Trophoblast cell (in vitro differentiated cells and primary cell): Measurements from ENCODE around the gene COA7. TPM values are rescaled to one million over a fixed set of nuclear protein-coding genes. Genes with fewer than 3 reads are reported as not detected.

Experiments
- DNase-seq, 2 donors: peaks; one replicate each; pipeline ENCODE4 v3.0.0-alpha.2; 2016
- H2AFZ ChIP-seq: 2 replicates; pipeline ENCODE4 v1.6.1; 2013; ENCODE audit warnings: low read length, moderate library complexity, mild to moderate bottlenecking; ENCODE audit not compliant: insufficient read depth, poor library complexity
- H2AK5ac ChIP-seq: 2 replicates; pipeline ENCODE4 v1.6.1; 2013; ENCODE audit warnings: mild to moderate bottlenecking, low read length
- H2BK120ac ChIP-seq: 2 replicates; pipeline ENCODE4 v1.6.1; 2013; ENCODE audit warnings: low read length, mild to moderate bottlenecking, moderate library complexity; ENCODE audit not compliant: insufficient read depth, poor library complexity
- H2BK12ac ChIP-seq: 2 replicates; pipeline ENCODE4 v1.6.1; 2013; ENCODE audit warnings: mild to moderate bottlenecking, low read length, moderate library complexity
- H2BK5ac ChIP-seq: 2 replicates; pipeline ENCODE4 v1.6.1; 2013; ENCODE audit warnings: low read length, low read depth, moderate library complexity, mild to moderate bottlenecking; ENCODE audit not compliant: poor library complexity
- H3K14ac ChIP-seq: 2 replicates; pipeline ENCODE4 v1.6.1; 2013; ENCODE audit warnings: mild to moderate bottlenecking, low read length
- H3K18ac ChIP-seq: 2 replicates; pipeline ENCODE4 v1.6.1; 2013; ENCODE audit warnings: mild to moderate bottlenecking, low read length
- H3K23ac ChIP-seq: 2 replicates; pipeline ENCODE4 v1.6.1; 2013; ENCODE audit warnings: low read length
- H3K27ac ChIP-seq: 2 replicates; pipeline ENCODE4 v1.5.1; 2013; ENCODE audit warnings: low read depth, mild to moderate bottlenecking, inconsistent platforms, low read length, moderate library complexity
- H3K27me3 ChIP-seq: 2 replicates; pipeline ENCODE4 v1.6.1; 2013; ENCODE audit warnings: inconsistent platforms, mild to moderate bottlenecking, low read length, moderate library complexity; ENCODE audit not compliant: insufficient read depth
- H3K36me3 ChIP-seq, 2 experiments: 1 replicate in 1 of 2; 2 replicates in 1 of 2; pipeline ENCODE4 v1.6.1; 2013; ENCODE audit warnings: low read length in 2 of 2, mild to moderate bottlenecking in 2 of 2, moderate library complexity in 1 of 2; ENCODE audit not compliant: insufficient read depth in 2 of 2, control insufficient read depth in 1 of 2
- H3K4ac ChIP-seq: 2 replicates; pipeline ENCODE4 v1.6.1; 2013; ENCODE audit warnings: low read depth, mild to moderate bottlenecking, low read length, moderate library complexity
- H3K4me1 ChIP-seq, 2 experiments: 1 replicate in 1 of 2; 2 replicates in 1 of 2; pipeline ENCODE4 v1.6.1; 2013; ENCODE audit warnings: low read length in 2 of 2, mild to moderate bottlenecking in 2 of 2, moderate library complexity in 1 of 2; ENCODE audit not compliant: insufficient read depth in 2 of 2, control insufficient read depth in 1 of 2
- H3K4me2 ChIP-seq: 2 replicates; pipeline ENCODE4 v1.6.1; 2013; ENCODE audit warnings: inconsistent platforms, mild to moderate bottlenecking, low read length, moderate library complexity
- H3K4me3 ChIP-seq: 2 replicates; pipeline ENCODE4 v1.5.1; 2013; ENCODE audit warnings: mild to moderate bottlenecking, low read depth, low read length, inconsistent platforms
- H3K79me1 ChIP-seq: one replicate; pipeline ENCODE4 v1.6.1; 2013; ENCODE audit warnings: low read length
- H3K79me2 ChIP-seq: 2 replicates; pipeline ENCODE4 v1.6.1; 2013; ENCODE audit warnings: low read length, mild to moderate bottlenecking; ENCODE audit not compliant: control insufficient read depth, insufficient read depth, poor library complexity
- H3K9ac ChIP-seq: 2 replicates; pipeline ENCODE4 v1.6.1; 2013; ENCODE audit warnings: mild to moderate bottlenecking, low read length
- H3K9me3 ChIP-seq: 2 replicates; pipeline ENCODE4 v1.6.1; 2013; ENCODE audit warnings: low read depth, mild to moderate bottlenecking, control low read depth, inconsistent platforms, low read length; ENCODE audit not compliant: insufficient read depth
- H4K12ac ChIP-seq: 2 replicates; pipeline ENCODE4 v1.6.1; 2013; ENCODE audit warnings: low read depth, mild to moderate bottlenecking, low read length, moderate library complexity
- H4K8ac ChIP-seq: 2 replicates; pipeline ENCODE4 v1.6.1; 2013; ENCODE audit warnings: low read depth, mild to moderate bottlenecking, low read length, moderate library complexity
- H4K91ac ChIP-seq: one replicate; pipeline ENCODE4 v1.6.1; 2013; ENCODE audit warnings: low read depth, mild to moderate bottlenecking, low read length, moderate library complexity
- WGBS: extraction: QIAGEN DNeasy Blood & Tissue Kit; methylation state at CpG from one replicate; pipeline ENCODE4 v1.1.7; 2013; ENCODE audit warnings: missing lambda C conversion rate; ENCODE audit not compliant: insufficient read length, insufficient coverage; ENCODE audit errors: extremely low coverage; 5-methylcytosine and 5-hydroxymethylcytosine counted together
- polyA plus RNA-seq: library from polyadenylated mRNA; stranded (reverse); fragments of 200-250 nt; gene quantifications from 2 replicates; pipeline ENCODE4 v1.2.3, GENCODE V29; 2013

COA7 gene
- polyA plus RNA-seq, result 7.9 TPM in 2 replicates

DNA sequence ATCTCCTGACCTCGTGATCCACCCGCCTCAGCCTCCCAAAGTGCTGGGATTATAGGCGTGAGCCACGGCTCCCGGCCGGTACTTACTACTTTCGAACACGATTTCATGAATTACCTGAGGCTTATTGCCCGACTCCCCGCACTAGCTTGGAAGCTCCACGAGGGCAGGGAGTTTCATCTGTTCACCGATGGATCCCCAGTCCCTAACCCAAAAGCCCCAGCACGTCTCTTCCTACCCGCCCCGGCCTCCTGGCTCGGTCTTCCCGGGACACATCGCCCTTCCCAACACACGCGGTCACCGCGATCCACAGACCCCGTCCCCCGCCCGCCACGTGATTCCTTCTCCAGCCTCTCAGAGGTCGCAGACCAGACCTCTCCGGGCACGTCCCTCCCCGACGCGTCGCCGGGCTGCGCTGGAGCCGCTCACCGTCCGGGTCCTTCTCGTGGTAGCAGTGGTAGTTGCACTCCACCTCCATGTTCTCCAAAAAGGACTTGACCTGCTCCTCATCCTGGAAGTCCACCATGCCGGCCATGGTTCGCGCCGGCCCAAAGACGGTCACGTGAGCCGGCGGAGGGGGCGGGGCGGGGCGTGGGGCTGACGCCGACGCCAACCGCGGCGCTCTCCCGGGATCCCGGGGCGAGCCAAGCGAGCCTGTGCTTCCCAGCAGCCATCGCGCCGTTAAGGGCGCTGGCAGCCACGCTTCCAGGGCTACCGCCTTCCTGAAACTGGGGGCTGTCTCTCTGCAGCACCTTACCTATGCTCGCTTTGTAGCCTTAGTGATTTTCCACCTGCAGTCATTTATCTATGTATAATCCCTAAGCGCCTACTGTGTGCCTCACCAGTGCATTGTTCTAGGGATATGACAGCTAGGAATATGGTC lies at the start of gene COA7:
Gene COA7, minus strand, starts transcription at position 553 of the 880 bp plus-strand sequence. Its CDS starts 21 bp downstream, at position 532.
- H4K8ac ChIP-seq, result peak within 1 kb of the TSS; percentile 76
- H3K9me3 ChIP-seq, result peaks cover 2% of the 10 kb centered on the region
- no peaks in the 10 kb centered on the region for H3K27me3 ChIP-seq
- peak within 1 kb of the TSS; percentile 38 for H2BK5ac ChIP-seq
- H3K18ac ChIP-seq, result peak within 1 kb of the TSS; percentile 43
- peak within 1 kb of the TSS; percentile 34 for H3K14ac ChIP-seq
- peak within 1 kb of the TSS; percentile 87 for H4K91ac ChIP-seq
- H3K4me2 ChIP-seq, result peak within 1 kb of the TSS; percentile 79
- H2AK5ac ChIP-seq, result no peak within 1 kb of the TSS
- peaks cover 0 to 3% of the 10 kb centered on the region in 2 experiments for H3K4me1 ChIP-seq
- peak; percentile 75 to 80 for DNase-seq
- peak within 1 kb of the TSS; percentile 58 for H2AFZ ChIP-seq
- H2BK120ac ChIP-seq, result peak within 1 kb of the TSS; percentile 40
- H4K12ac ChIP-seq, result peak within 1 kb of the TSS; percentile 65
- peaks cover 6% of the 10 kb centered on the region for H3K79me2 ChIP-seq
- peak within 1 kb of the TSS; percentile 12 for H3K4ac ChIP-seq
- H3K9ac ChIP-seq, result peak within 1 kb of the TSS; percentile 82
- no peak within 1 kb of the TSS for H3K23ac ChIP-seq
- H2BK12ac ChIP-seq, result peak within 1 kb of the TSS; percentile 43
- peak within 1 kb of the TSS; percentile 44 for H3K27ac ChIP-seq
- H3K36me3 ChIP-seq, result no peaks in the 10 kb centered on the region
- H3K4me3 ChIP-seq, result peak within 1 kb of the TSS; percentile 86
- no CpG with 5 or more reads among the region's 68 CpGs for WGBS
- H3K79me1 ChIP-seq, result peaks cover 6% of the 10 kb centered on the region

DNA sequence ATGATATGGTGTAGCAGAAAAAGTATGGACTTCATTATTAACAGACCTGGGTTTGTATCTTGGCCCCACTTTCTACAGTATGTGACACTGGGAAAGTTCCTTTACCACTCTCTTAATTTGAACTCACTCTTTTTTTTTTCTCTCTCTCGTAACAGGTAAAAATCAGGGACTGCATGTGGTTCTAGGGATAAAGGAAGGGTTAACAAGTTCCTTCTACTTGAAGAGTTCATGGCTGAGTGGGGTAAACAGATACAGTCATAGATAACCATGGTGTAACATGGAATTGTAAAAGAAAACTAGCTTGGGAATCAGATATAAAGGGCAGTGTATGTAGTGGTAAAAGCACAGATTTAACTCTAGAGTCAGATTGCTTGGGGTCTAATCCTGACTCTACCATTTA lies 49.3 kb upstream of the COA7 start:
- no peak overlapping the region for H3K4me3 ChIP-seq
- no peak overlapping the region for H2BK5ac ChIP-seq
- no peak overlapping the region for H3K18ac ChIP-seq
- no peak overlapping the region for H2BK12ac ChIP-seq
- no peak overlapping the region for H2BK120ac ChIP-seq
- H3K36me3 ChIP-seq, result no peaks in the 10 kb centered on the region
- WGBS, result no CpG with 5 or more reads among the region's 1 CpG
- no peak for DNase-seq
- no peaks in the 10 kb centered on the region for H3K4me1 ChIP-seq
- no peak overlapping the region for H3K14ac ChIP-seq
- no peak overlapping the region for H3K4me2 ChIP-seq
- no peak overlapping the region for H3K9ac ChIP-seq
- H3K27ac ChIP-seq, result no peak overlapping the region
- H4K91ac ChIP-seq, result no peak overlapping the region
- no peaks in the 10 kb centered on the region for H3K79me2 ChIP-seq
- H3K23ac ChIP-seq, result no peak overlapping the region
- no peak overlapping the region for H3K4ac ChIP-seq
- no peak overlapping the region for H4K12ac ChIP-seq
- H2AFZ ChIP-seq, result no peak overlapping the region
- no peaks in the 10 kb centered on the region for H3K27me3 ChIP-seq
- H4K8ac ChIP-seq, result no peak overlapping the region
- no peaks in the 10 kb centered on the region for H3K79me1 ChIP-seq
- H3K9me3 ChIP-seq, result no peaks in the 10 kb centered on the region
- no peak overlapping the region for H2AK5ac ChIP-seq

DNA sequence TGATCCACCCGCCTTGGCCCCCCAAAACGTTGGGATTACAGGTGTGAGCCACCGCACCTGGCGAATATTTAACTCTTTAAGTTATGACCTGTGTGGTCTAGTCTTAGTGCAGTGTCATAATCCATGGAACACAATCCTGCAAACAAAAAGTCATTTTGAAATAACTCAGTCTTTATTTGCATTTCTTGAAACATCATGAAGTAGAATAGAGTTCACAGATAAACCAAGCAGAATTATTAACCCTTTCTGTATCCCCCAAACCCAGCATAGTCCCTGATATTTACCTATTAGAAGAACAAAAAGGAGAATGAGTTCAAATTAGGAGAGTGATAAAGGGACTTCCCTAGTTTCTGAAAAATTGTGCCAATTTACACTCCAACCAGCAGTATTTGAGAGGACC lies 48.0 kb upstream of the COA7 start:
- no peak overlapping the region for H2AFZ ChIP-seq
- no peak overlapping the region for H3K4me2 ChIP-seq
- no peak overlapping the region for H3K23ac ChIP-seq
- no peak overlapping the region for H4K91ac ChIP-seq
- H4K12ac ChIP-seq, result no peak overlapping the region
- no peak overlapping the region for H3K18ac ChIP-seq
- H3K36me3 ChIP-seq, result no peaks in the 10 kb centered on the region
- H3K79me2 ChIP-seq, result no peaks in the 10 kb centered on the region
- no peaks in the 10 kb centered on the region for H3K27me3 ChIP-seq
- H4K8ac ChIP-seq, result no peak overlapping the region
- no CpG with 5 or more reads among the region's 4 CpGs for WGBS
- H3K4ac ChIP-seq, result no peak overlapping the region
- H3K14ac ChIP-seq, result no peak overlapping the region
- H3K9me3 ChIP-seq, result no peaks in the 10 kb centered on the region
- DNase-seq, result no peak
- H2BK120ac ChIP-seq, result no peak overlapping the region
- H2AK5ac ChIP-seq, result no peak overlapping the region
- H2BK12ac ChIP-seq, result no peak overlapping the region
- H3K9ac ChIP-seq, result no peak overlapping the region
- no peak overlapping the region for H3K27ac ChIP-seq
- no peak overlapping the region for H2BK5ac ChIP-seq
- no peaks in the 10 kb centered on the region for H3K79me1 ChIP-seq
- no peak overlapping the region for H3K4me3 ChIP-seq
- no peaks in the 10 kb centered on the region for H3K4me1 ChIP-seq

DNA sequence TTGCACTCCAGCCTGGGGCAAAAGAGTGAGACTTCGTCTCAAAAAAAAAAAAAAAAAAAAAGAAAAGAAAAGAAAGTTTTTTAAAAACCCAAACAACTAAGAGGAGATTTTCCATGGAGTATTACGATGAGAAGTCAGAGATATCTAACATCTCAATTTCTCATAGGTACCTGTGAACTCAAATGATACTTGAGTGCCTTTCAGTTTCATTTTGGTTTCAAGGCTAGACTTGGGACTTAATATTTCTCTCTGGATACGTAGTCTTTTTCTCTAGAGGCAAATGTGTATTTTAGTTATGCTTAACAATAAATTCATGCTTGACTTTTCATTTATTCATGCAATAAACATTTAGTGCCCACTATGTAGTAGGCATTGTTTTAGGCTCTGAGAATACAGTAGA lies 43.1 kb upstream of the COA7 start:
- Histone ChIP-seq H2BK12ac (no peak overlapping the region), H3K4me3 (no peak overlapping the region), H3K79me2 (peaks cover 1% of the 10 kb centered on the region), H2AFZ (no peak overlapping the region), H2BK5ac (no peak overlapping the region), H4K91ac (no peak overlapping the region), H3K18ac (no peak overlapping the region), H2AK5ac (no peak overlapping the region), H3K4ac (no peak overlapping the region), H3K27me3 (no peaks in the 10 kb centered on the region), H3K4me1 (peaks cover 0 to 3% of the 10 kb centered on the region in 2 experiments), H3K79me1 (no peaks in the 10 kb centered on the region), H4K12ac (no peak overlapping the region), H3K23ac (no peak overlapping the region), H2BK120ac (no peak overlapping the region), H3K36me3 (peaks cover 0 to 2% of the 10 kb centered on the region in 2 experiments), H4K8ac (no peak overlapping the region), H3K9ac (no peak overlapping the region), H3K27ac (no peak overlapping the region), H3K14ac (no peak overlapping the region), H3K9me3 (no peaks in the 10 kb centered on the region), H3K4me2 (no peak overlapping the region)
- peak in 1 of 2 donors; percentile 37 for DNase-seq
- no CpG with 5 or more reads among the region's 3 CpGs for WGBS
